Vagina (tissue), 2 donors: Measurements from ENCODE around the gene DDX55.

Experiments
- POLR2A ChIP-seq, 2 donors: fragments of 450-650 bp; IDR thresholded peaks; one replicate each; pipeline ENCODE4 v1.6.1; 2017; ENCODE audit warnings: antibody characterized with exemption in 2 of 2, mild to moderate bottlenecking in 2 of 2, moderate library complexity in 2 of 2
- POLR2AphosphoS5 ChIP-seq, 2 donors: sonication (generic); formaldehyde crosslinking; IDR thresholded peaks; one replicate each; pipeline ENCODE4 v1.9.0; 2017; ENCODE audit warnings: antibody characterized with exemption in 2 of 2, mild to moderate bottlenecking in 2 of 2, low read depth in 1 of 2; ENCODE audit not compliant: insufficient read depth in 1 of 2
- TF ChIP-seq, protein P1 (sequence below), 3 experiments: fragments of 450-650 bp in 2 of 3; fragments of 200-600 bp in 1 of 3; sonication (generic) in 1 of 3; IDR thresholded peaks; one replicate each; pipeline ENCODE4 v1.5.1; 2017 to 2019; ENCODE audit warnings: antibody characterized with exemption in 3 of 3, mild to moderate bottlenecking in 2 of 3, moderate library complexity in 2 of 3

DNA sequence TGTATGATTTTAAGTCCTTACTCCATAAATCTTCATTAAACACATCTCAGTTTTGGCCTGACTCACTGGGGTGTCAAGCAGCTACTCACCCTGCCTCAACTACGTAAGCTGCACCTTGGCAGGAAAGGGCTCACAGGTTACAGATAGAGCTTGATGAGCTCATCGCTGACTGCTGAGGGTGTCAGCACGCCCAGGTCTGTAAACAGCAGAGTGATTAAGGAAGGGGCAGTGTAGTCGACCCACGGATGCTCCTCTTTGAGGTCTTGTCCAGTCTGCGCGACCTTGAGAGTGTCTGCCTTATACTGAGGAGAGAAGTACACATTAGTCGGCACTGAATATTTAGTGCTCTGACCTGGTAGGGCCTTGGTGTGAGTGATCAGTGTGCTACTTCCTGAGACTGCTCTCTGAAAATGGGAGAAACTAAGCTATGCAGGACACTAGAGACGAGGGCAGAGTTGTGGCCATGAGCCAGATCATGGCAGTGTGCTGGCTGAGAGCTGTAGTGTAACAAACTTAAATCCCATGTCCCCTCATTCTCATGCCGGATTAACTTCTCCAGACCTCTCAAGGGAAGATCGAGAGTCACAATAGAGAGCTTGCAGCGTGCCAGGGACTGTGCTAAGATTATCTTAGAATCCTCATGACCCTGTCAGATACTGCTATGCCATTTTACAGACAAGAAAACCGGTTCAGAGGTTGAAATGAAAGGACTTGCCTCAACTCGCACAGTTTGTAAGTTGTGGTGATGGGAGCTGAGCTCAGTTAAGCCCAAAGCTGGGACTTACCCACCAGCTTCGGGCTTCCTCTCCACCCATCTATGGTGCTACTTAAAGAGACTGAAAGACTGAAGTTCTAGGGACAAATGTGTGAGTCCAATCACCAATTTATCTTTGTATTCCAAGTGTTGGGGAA is 20.0 kb downstream of the DDX55 start:
- no peak for TF ChIP-seq POLR2A (IDR thresholded peaks at IDR 0.05)
- TF ChIP-seq, protein P1, sequence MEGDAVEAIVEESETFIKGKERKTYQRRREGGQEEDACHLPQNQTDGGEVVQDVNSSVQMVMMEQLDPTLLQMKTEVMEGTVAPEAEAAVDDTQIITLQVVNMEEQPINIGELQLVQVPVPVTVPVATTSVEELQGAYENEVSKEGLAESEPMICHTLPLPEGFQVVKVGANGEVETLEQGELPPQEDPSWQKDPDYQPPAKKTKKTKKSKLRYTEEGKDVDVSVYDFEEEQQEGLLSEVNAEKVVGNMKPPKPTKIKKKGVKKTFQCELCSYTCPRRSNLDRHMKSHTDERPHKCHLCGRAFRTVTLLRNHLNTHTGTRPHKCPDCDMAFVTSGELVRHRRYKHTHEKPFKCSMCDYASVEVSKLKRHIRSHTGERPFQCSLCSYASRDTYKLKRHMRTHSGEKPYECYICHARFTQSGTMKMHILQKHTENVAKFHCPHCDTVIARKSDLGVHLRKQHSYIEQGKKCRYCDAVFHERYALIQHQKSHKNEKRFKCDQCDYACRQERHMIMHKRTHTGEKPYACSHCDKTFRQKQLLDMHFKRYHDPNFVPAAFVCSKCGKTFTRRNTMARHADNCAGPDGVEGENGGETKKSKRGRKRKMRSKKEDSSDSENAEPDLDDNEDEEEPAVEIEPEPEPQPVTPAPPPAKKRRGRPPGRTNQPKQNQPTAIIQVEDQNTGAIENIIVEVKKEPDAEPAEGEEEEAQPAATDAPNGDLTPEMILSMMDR (IDR thresholded peaks at IDR 0.05) = no peak
- no peak for TF ChIP-seq POLR2AphosphoS5 (IDR thresholded peaks at IDR 0.05; ENCODE audit: insufficient read depth in 1 of 2, low read depth in 1 of 2)
